Left ventricle myocardium inferior (tissue), 1 donor: ENCODE results near the gene FARP1. TPM values are rescaled to one million over a fixed set of nuclear protein-coding genes. Genes with fewer than 3 reads are reported as not detected.

Source experiments
- DNase-seq: peaks from one replicate; pipeline ENCODE4 v3.0.0-alpha.2; 2020
- H3K27ac ChIP-seq: fragments of 200-600 bp; replicated peaks from 2 replicates; pipeline ENCODE4 v1.8.0; 2021
- H3K27me3 ChIP-seq: fragments of 200-600 bp; 2 replicates; pipeline ENCODE4 v1.8.0; 2021; ENCODE audit warnings: low read depth
- H3K36me3 ChIP-seq: fragments of 200-600 bp; 2 replicates; pipeline ENCODE4 v1.8.0; 2021
- H3K4me1 ChIP-seq: fragments of 200-600 bp; 2 replicates; pipeline ENCODE4 v1.8.0; 2021
- H3K4me3 ChIP-seq: fragments of 200-600 bp; 2 replicates; pipeline ENCODE4 v1.8.0; 2021; ENCODE audit warnings: mild to moderate bottlenecking, moderate library complexity
- H3K9me3 ChIP-seq: fragments of 200-600 bp; replicated peaks from 2 replicates; pipeline ENCODE4 v1.8.0; 2021
- CTCF ChIP-seq: fragments of 200-600 bp; IDR thresholded peaks from 2 replicates; pipeline ENCODE4 v1.8.0; 2021; ENCODE audit warnings: antibody characterized with exemption, mild to moderate bottlenecking, borderline replicate concordance
- intact Hi-C: fragments of 100-400 bp; cut with micrococcal nuclease; formaldehyde crosslinking; loops from one replicate; pipeline ENCODE4 v1.11.0; 2022
- total RNA-seq: library from RNA; stranded (reverse); fragmentation: NEBNext Ultra II Directional; extraction: Animal tissue kit (Norgen Biotek cat#: 25700); gene quantifications from one replicate; pipeline ENCODE4 v1.2.1, GENCODE V29; 2021
- donor health status: DM: no; HTN: yes; CAD: no; lungs with severe emphysema.

The FARP1 gene
- total RNA-seq, 1 donor from 2014 or later, result 17.6 TPM

GRCh38 chr13:98198683-98199082 lies 55.8 kb downstream of the FARP1 start:
- DNase-seq, result no peak
- Histone ChIP-seq H3K4me3 (no peak overlapping the region), H3K27ac (no peak overlapping the region), H3K9me3 (peaks cover 8% of the 10 kb centered on the region), H3K27me3 (no peaks in the 10 kb centered on the region), H3K36me3 (no peaks in the 10 kb centered on the region), H3K4me1 (peaks cover 6% of the 10 kb centered on the region)
- no peak for TF ChIP-seq CTCF
- intact Hi-C loops, result no loop called here

GRCh38 chr13:98199480-98199879 lies 56.6 kb downstream of the FARP1 start:
- H3K27me3 ChIP-seq, result no peaks in the 10 kb centered on the region
- no peak for TF ChIP-seq CTCF
- intact Hi-C loops, result no loop called here
- no peak for DNase-seq
- peaks cover 10% of the 10 kb centered on the region for H3K9me3 ChIP-seq
- no peaks in the 10 kb centered on the region for H3K36me3 ChIP-seq
- peaks cover 6% of the 10 kb centered on the region for H3K4me1 ChIP-seq
- H3K27ac ChIP-seq, result no peak overlapping the region
- H3K4me3 ChIP-seq, result no peak overlapping the region

- no peak overlapping the region for H3K4me3 ChIP-seq
- no peak for TF ChIP-seq CTCF
- H3K9me3 ChIP-seq, result peaks cover 18% of the 10 kb centered on the region
- no peaks in the 10 kb centered on the region for H3K27me3 ChIP-seq
- H3K27ac ChIP-seq, result no peak overlapping the region
- intact Hi-C loops, result no loop called here
- H3K36me3 ChIP-seq, result no peaks in the 10 kb centered on the region
- no peak for DNase-seq
- peaks cover 6% of the 10 kb centered on the region for H3K4me1 ChIP-seq
Measured at GRCh38 chr13:98200211-98200878, 57.5 kb downstream of the FARP1 start.

- no peak for TF ChIP-seq CTCF
- H3K4me1 ChIP-seq, result peaks cover 6% of the 10 kb centered on the region
- no peak overlapping the region for H3K4me3 ChIP-seq
- no peaks in the 10 kb centered on the region for H3K36me3 ChIP-seq
- H3K9me3 ChIP-seq, result peaks cover 27% of the 10 kb centered on the region
- H3K27ac ChIP-seq, result no peak overlapping the region
- DNase-seq, result no peak
- intact Hi-C loops, result no loop called here
- no peaks in the 10 kb centered on the region for H3K27me3 ChIP-seq
Measured at GRCh38 chr13:98201189-98201588, 58.3 kb downstream of the FARP1 start.

GRCh38 chr13:98201984-98202383 lies 59.1 kb downstream of the FARP1 start:
- Histone ChIP-seq H3K9me3 (peaks cover 30% of the 10 kb centered on the region), H3K36me3 (no peaks in the 10 kb centered on the region), H3K27me3 (no peaks in the 10 kb centered on the region), H3K4me3 (no peak overlapping the region), H3K4me1 (peaks cover 7% of the 10 kb centered on the region), H3K27ac (no peak overlapping the region)
- intact Hi-C loops, result no loop called here
- no peak for DNase-seq
- TF ChIP-seq CTCF, result no peak
